Neural cell (in vitro differentiated cells): Measurements from ENCODE around the gene GLS.

ENCODE experiments used
- CTCF ChIP-seq: fragments of 450-650 bp; IDR thresholded peaks from 2 replicates; pipeline ENCODE4 v1.5.1; 2014; ENCODE audit warnings: antibody characterized with exemption, mild to moderate bottlenecking, moderate library complexity; ENCODE audit not compliant: poor library complexity, severe bottlenecking
- EP300 ChIP-seq: fragments of 450-650 bp; conservative IDR thresholded peaks from 2 replicates; pipeline ENCODE4 v1.6.1; 2014; ENCODE audit warnings: antibody characterized with exemption, mild to moderate bottlenecking, moderate library complexity; ENCODE audit not compliant: poor library complexity, severe bottlenecking
- EZH2 ChIP-seq: fragments of 200-600, 300-800 bp; shearing (Covaris generic), sonication (generic); IDR thresholded peaks from 2 replicates; pipeline ENCODE4 v1.6.1; 2014; ENCODE audit warnings: antibody characterized with exemption, low read length, borderline replicate concordance, mild to moderate bottlenecking; ENCODE audit not compliant: insufficient read depth, poor library complexity, severe bottlenecking
- MXI1 ChIP-seq: fragments of 450-650 bp; conservative IDR thresholded peaks from 2 replicates; pipeline ENCODE4 v1.6.1; 2014; ENCODE audit warnings: antibody characterized with exemption, mild to moderate bottlenecking; ENCODE audit not compliant: poor library complexity, severe bottlenecking
- POLR2AphosphoS5 ChIP-seq: IDR thresholded peaks from 2 replicates; pipeline ENCODE4 v1.6.1; 2012
- RAD21 ChIP-seq: fragments of 450-650 bp; conservative IDR thresholded peaks from 2 replicates; pipeline ENCODE4 v1.6.1; 2014; ENCODE audit warnings: antibody characterized with exemption, mild to moderate bottlenecking, moderate library complexity
- REST ChIP-seq: IDR thresholded peaks from 2 replicates; pipeline ENCODE4 v1.6.1; 2012; ENCODE audit warnings: borderline replicate concordance
- SMC3 ChIP-seq: fragments of 450-650 bp; conservative IDR thresholded peaks from 2 replicates; pipeline ENCODE4 v1.6.1; 2014; ENCODE audit warnings: antibody characterized with exemption, mild to moderate bottlenecking, moderate library complexity; ENCODE audit not compliant: poor library complexity
- TAF1 ChIP-seq: IDR thresholded peaks from 2 replicates; pipeline ENCODE4 v1.6.1; 2012; ENCODE audit warnings: low read depth

- TF ChIP-seq CTCF (no peak), EZH2 (no peak), POLR2AphosphoS5 (no peak), REST (no peak), TAF1 (no peak), RAD21 (no peak), EP300 (no peak), SMC3 (no peak), MXI1 (no peak)
These were observed 19.5 kb upstream of the GLS start for GRCh38 chr2:190860985-190861680.
